ENCODE measurements around the gene STPG4. TPM values are rescaled to one million over a fixed set of nuclear protein-coding genes. Genes with fewer than 3 reads are reported as not detected.
A peak's percentile ranks its signal among the peaks of the same experiment; 100 is the strongest.
"Not testable (repeated sequence)": the region's sequence is repeated elsewhere in the genome, so short reads cannot be mapped to it uniquely, and the experiment has no call there.

STPG4 gene
- total RNA-seq, 1 experiment from 2014 or later = not detected

- DNase-seq = no peak
- H3K4me3 ChIP-seq (ENCODE audit: insufficient read depth, low read depth, low read length) = no peak overlapping the region
- H3K27me3 ChIP-seq (ENCODE audit: control insufficient read depth, insufficient read depth, low read length) = no peaks in the 10 kb centered on the region
- H3K36me3 ChIP-seq (replicated peaks; ENCODE audit: control insufficient read depth, insufficient read depth, low read length) = no peaks in the 10 kb centered on the region
Measured at GRCh38 chr2:47181176-47181575, 26.1 kb upstream of the STPG4 start.

GRCh38 chr2:47180531-47180930, 25.4 kb upstream of the STPG4 start:
- Histone ChIP-seq H3K4me3 (ENCODE audit: insufficient read depth, low read depth, low read length) (no peak overlapping the region), H3K27me3 (ENCODE audit: control insufficient read depth, insufficient read depth, low read length) (no peaks in the 10 kb centered on the region), H3K36me3 (replicated peaks; ENCODE audit: control insufficient read depth, insufficient read depth, low read length) (no peaks in the 10 kb centered on the region)
- DNase-seq = no peak

DNA sequence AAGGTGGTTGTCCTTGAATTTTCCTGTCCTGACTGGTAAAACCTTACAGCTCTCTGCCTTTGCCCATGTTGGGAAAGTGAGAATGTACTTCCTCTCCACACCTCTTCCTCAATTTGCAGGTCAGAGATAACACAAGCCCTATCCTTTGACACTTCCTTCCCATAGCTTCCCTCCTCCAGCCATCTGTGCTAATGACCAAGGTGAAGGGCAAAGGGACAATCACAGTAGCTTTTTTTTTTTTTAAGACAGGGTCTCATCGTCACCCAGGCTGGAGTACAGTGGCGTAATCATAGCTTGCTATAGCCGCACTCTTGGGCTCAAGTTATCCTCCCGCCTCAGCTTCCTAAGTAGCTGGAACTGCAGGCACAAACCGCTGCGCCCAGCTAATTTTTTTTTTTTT, 24.3 kb upstream of the STPG4 start:
- no peaks in the 10 kb centered on the region for H3K27me3 ChIP-seq (ENCODE audit: control insufficient read depth, insufficient read depth, low read length)
- DNase-seq = no peak
- H3K4me3 ChIP-seq (ENCODE audit: insufficient read depth, low read depth, low read length) = no peak overlapping the region
- H3K36me3 ChIP-seq (replicated peaks; ENCODE audit: control insufficient read depth, insufficient read depth, low read length) = no peaks in the 10 kb centered on the region

- DNase-seq = no peak
- Histone ChIP-seq H3K27me3 (ENCODE audit: control insufficient read depth, insufficient read depth, low read length) (no peaks in the 10 kb centered on the region), H3K36me3 (replicated peaks; ENCODE audit: control insufficient read depth, insufficient read depth, low read length) (no peaks in the 10 kb centered on the region; the same call in 1 of the 2 replicates), H3K4me3 (ENCODE audit: insufficient read depth, low read depth, low read length) (no peak overlapping the region)
Measured at GRCh38 chr2:47178341-47178740, 23.2 kb upstream of the STPG4 start.

- Histone ChIP-seq H3K4me3 (ENCODE audit: insufficient read depth, low read depth, low read length) (peak overlapping the region; percentile 99), H3K36me3 (replicated peaks; ENCODE audit: control insufficient read depth, insufficient read depth, low read length) (no peaks in the 10 kb centered on the region; the same call in 1 of the 2 replicates), H3K27me3 (ENCODE audit: control insufficient read depth, insufficient read depth, low read length) (no peaks in the 10 kb centered on the region)
- DNase-seq = no peak
Measured at GRCh38 chr2:47177043-47177565, 22.0 kb upstream of the STPG4 start.

DNA sequence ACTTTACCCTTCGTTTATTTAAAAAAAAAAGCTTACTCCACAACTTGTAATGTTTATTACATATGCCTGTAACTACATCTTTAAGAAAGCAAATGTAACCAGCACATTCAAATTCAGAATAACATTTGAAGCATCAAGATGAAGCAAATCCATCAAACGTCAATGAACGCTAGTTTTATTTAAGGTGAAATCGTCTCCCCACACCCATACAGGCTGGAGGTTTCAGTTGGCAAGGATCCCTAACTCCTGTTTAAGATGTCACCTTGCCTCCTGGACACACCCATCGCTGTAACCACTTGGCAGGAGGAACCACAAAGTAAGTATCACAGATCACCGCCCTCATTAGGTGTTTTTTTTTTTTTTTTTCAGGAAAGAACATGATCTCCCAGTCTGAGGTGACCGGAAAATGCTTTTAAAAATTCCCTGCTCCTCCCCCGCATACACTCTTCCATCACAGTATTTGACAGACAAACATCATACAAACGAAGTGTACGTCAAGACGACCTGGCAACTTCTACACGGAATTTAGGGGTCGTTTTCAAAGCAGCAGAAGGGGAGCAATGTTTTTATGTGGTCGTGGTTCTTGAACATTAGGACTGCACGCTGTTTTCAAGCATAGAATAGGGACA, 19.7 kb upstream of the STPG4 start:
- DNase-seq = no peak
- H3K27me3 ChIP-seq (ENCODE audit: control insufficient read depth, insufficient read depth, low read length) = no peaks in the 10 kb centered on the region

GRCh38 chr2:47173986-47174732, 19.1 kb upstream of the STPG4 start:
- no peaks in the 10 kb centered on the region for H3K27me3 ChIP-seq (ENCODE audit: control insufficient read depth, insufficient read depth, low read length)
- peak overlapping the region; percentile 99; the same call in 1 of the 2 replicates for H3K4me3 ChIP-seq (ENCODE audit: insufficient read depth, low read depth, low read length)
- peaks cover 7% of the 10 kb centered on the region for H3K36me3 ChIP-seq (replicated peaks; ENCODE audit: control insufficient read depth, insufficient read depth, low read length)
- no peak for DNase-seq

More for the DNA sequence above, 19.7 kb upstream of the STPG4 start:
- Histone ChIP-seq H3K4me3 (ENCODE audit: insufficient read depth, low read depth, low read length) (peak overlapping the region; percentile 99), H3K36me3 (replicated peaks; ENCODE audit: control insufficient read depth, insufficient read depth, low read length) (peaks cover 4% of the 10 kb centered on the region; the same call in 1 of the 2 replicates)

DNA sequence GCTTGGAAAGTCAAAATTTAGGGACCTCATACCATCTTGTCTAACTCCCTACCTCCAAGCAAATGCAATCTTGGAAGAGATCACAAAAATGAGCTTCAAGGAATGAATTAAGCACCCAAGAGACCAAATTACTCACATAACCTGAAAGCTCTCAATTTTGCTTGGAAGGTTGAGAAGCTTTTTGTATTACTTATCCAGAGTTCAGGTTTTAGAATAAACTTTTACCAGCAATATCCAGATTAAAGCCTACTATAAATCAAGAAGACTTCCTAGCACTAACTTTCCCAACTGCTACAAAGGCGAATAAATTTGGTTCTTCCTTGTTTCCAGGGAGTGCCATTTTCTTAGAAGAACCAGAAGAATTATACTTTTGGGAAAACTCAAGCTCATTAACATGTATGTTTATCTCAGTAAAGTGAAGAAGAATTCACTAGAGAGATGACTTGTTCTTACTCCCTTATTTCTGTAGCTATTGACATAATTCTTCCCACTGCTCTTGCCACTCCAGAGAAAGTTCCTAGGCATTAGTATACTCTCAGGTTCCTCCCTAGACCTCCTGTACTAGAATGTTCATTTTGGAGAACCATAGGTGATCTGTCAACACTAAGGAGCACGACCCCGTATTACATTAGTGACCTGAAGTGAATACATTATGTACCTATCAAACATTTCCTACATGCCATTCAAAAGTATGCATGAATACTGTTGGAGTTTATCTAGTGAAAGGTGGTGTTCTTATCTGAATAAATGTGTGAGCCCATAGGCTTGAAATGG, 18.0 kb upstream of the STPG4 start:
- H3K36me3 ChIP-seq (replicated peaks; ENCODE audit: control insufficient read depth, insufficient read depth, low read length) = peaks cover 7% of the 10 kb centered on the region
- DNase-seq = no peak
- peak overlapping the region; percentile 10; the same call in 1 of the 2 replicates for H3K4me3 ChIP-seq (ENCODE audit: insufficient read depth, low read depth, low read length)
- no peaks in the 10 kb centered on the region for H3K27me3 ChIP-seq (ENCODE audit: control insufficient read depth, insufficient read depth, low read length)

DNA sequence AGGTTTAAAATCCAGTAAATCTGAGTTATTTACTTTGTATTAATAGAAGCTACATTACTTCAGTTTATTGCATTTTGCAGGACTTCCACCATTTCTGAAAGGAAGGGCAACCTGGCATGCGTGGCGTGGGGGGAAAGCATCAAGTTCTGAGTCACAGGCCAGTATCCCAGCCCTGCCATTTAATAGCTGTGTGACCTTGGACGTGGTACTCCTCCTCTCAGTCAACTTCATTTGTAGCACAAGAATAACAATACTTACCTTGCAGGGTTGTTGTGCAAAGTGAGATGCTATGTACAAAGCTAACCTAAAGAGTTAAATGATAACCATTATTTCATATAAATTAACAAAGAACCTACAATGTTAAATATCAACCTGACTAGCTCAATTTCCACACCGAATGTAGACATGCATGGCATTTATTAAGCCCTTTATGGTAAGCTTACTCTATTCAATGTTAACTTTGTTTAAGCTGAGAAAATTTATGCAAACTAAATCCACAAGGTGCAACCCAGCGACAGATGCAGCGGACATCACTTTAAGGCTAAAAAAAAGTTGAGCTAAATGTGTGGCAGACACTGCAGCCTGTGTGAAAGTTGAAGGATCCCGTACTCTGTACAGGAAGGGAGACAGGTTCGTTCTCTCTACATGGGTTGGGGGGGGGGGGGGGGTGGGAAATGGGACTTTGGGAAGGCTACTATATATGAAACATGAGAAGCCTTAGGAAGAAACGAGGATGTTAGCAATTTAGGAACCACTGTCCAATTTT, 17.2 kb upstream of the STPG4 start:
- DNase-seq = no peak
- Histone ChIP-seq H3K36me3 (replicated peaks; ENCODE audit: control insufficient read depth, insufficient read depth, low read length) (peaks cover 7% of the 10 kb centered on the region), H3K27me3 (ENCODE audit: control insufficient read depth, insufficient read depth, low read length) (no peaks in the 10 kb centered on the region), H3K4me3 (ENCODE audit: insufficient read depth, low read depth, low read length) (no peak overlapping the region; the same call in 1 of the 2 replicates)

- Histone ChIP-seq H3K36me3 (replicated peaks; ENCODE audit: control insufficient read depth, insufficient read depth, low read length) (peaks cover 8% of the 10 kb centered on the region), H3K4me3 (ENCODE audit: insufficient read depth, low read depth, low read length) (no peak overlapping the region), H3K27me3 (ENCODE audit: control insufficient read depth, insufficient read depth, low read length) (no peaks in the 10 kb centered on the region)
- no peak for DNase-seq
Measured at GRCh38 chr2:47169784-47170183, 14.7 kb upstream of the STPG4 start.

GRCh38 chr2:47168895-47169294, 13.8 kb upstream of the STPG4 start:
- H3K4me3 ChIP-seq (ENCODE audit: insufficient read depth, low read depth, low read length); DNase-seq; H3K27me3 ChIP-seq (ENCODE audit: control insufficient read depth, insufficient read depth, low read length); H3K36me3 ChIP-seq (replicated peaks; ENCODE audit: control insufficient read depth, insufficient read depth, low read length): not testable (repeated sequence)

GRCh38 chr2:47167149-47167548, 12.0 kb upstream of the STPG4 start:
- no peak for DNase-seq
- H3K27me3 ChIP-seq (ENCODE audit: control insufficient read depth, insufficient read depth, low read length) = no peaks in the 10 kb centered on the region
- no peak overlapping the region for H3K4me3 ChIP-seq (ENCODE audit: insufficient read depth, low read depth, low read length)
- H3K36me3 ChIP-seq (replicated peaks; ENCODE audit: control insufficient read depth, insufficient read depth, low read length) = peaks cover 12% of the 10 kb centered on the region

DNA sequence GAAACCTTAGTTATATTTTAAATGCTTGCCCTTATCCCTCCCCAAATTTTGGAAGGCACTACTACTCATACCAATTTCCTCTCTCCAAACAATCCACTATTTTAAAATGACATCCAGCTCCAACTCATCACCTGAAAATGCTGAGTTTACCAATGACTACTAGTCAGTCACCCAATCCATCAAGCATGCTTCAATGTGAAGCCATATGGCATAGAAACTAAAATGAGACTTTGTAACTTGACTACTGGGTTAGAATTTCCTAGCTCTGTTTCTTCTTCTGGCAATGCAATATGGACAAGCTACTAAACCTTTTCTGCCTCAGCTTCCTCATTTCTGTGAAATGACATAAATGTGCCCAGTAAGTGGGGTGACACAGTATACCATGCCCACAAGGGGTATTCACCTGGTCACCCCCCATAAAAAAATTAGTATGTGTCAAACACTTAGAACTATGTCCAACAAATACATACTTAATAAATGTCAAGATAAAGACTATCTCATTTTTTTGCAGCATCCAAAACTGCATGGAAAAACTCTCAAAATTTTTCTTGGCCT, 10.0 kb upstream of the STPG4 start:
- Histone ChIP-seq H3K27me3 (ENCODE audit: control insufficient read depth, insufficient read depth, low read length) (no peaks in the 10 kb centered on the region), H3K36me3 (replicated peaks; ENCODE audit: control insufficient read depth, insufficient read depth, low read length) (peaks cover 21% of the 10 kb centered on the region), H3K4me3 (ENCODE audit: insufficient read depth, low read depth, low read length) (no peak overlapping the region)
- no peak for DNase-seq

DNA sequence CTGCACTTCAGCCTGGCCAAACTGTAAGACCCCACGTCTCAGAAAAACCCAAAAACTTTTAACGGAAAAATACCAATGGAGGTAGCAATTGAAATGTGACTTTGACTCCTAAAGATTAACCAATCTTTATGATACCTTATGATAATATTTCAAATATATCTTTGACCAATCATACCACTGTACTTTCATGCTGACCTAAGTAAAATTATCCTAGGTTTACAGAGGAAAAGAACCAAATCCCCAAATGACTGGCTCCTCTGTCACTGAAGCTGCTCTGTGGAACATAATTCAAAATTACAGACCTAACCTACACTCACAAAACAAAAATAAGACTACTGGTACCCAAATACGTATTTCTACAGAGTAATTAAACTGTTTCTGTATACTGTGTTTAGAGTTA, 7.7 kb upstream of the STPG4 start:
- no peak for DNase-seq
- Histone ChIP-seq H3K4me3 (ENCODE audit: insufficient read depth, low read depth, low read length) (no peak overlapping the region), H3K27me3 (ENCODE audit: control insufficient read depth, insufficient read depth, low read length) (no peaks in the 10 kb centered on the region), H3K36me3 (replicated peaks; ENCODE audit: control insufficient read depth, insufficient read depth, low read length) (peaks cover 16% of the 10 kb centered on the region)
